NCI-H345 (cell line): Measurements from ENCODE around the gene PPFIA4.

Experiments
- DNase-seq: peaks from one replicate; lab custom pipeline; 2025; lab: John Stamatoyannopoulos, UW

PPFIA4 gene

DNA sequence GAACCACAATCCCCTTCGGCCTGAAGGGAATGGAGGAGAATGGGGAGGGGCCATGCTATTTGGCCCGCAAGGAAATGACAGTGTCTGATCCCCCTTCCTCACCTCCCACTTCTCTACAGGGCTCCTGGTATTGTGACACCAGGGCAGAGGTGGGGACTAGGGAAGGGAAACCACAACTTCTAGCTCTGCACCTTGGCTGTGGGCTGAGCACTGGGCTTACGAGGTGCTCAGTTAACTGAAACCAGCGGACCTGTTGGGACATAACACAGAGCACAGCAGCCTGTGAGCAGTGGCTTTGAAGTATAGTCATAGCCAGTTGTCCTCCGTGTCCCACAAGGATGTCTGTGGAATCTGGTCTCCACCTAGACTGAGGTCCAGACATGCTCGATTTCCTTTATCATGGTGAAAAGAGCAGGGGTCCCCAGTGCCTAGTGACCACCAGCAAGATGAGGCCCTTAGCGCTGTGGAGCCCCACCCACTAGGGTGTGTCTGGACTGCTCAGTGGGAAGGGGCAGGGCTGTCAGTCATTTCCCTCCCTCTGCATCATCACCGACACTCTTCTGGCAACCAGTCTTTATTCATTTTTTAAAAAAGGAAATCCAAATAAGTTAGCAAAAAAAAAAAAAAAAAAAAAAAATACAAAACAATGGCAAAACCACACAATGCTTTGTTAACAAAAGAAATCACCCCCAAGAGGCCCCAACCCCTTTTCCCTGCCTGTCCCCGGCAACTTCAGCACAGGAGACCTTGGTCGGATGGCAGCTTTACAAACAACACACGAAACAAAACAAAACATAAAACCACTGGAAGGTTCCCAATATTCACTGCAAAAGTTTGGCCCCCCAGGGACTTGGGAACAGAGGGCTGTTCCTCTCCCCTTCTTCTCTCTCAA lies 56.5 kb downstream of the PPFIA4 start:
- DNase-seq: no peak

DNA sequence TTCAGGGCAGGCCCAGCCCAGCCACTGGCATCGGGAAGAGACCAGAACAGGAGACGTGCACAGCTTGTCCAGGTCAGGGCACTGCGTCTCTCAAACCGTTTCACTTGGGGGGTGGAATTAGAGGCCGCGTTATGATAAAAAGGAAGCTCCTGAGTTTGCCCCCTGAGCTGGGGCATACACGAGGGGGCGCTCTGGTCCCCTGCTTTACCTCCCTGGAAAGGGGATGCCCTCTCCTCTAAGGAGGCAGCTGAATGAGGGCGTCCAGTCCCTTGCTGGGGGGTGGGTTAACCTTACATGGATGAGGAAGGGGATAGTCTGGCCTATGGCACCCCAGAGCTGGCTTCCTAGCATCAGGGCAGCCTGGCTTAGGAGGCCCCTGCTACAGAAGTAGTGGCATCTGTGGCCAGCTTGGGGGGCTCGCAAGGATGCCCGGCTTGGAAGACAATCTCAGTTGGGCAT lies 57.2 kb downstream of the PPFIA4 start:
- no peak for DNase-seq

DNA sequence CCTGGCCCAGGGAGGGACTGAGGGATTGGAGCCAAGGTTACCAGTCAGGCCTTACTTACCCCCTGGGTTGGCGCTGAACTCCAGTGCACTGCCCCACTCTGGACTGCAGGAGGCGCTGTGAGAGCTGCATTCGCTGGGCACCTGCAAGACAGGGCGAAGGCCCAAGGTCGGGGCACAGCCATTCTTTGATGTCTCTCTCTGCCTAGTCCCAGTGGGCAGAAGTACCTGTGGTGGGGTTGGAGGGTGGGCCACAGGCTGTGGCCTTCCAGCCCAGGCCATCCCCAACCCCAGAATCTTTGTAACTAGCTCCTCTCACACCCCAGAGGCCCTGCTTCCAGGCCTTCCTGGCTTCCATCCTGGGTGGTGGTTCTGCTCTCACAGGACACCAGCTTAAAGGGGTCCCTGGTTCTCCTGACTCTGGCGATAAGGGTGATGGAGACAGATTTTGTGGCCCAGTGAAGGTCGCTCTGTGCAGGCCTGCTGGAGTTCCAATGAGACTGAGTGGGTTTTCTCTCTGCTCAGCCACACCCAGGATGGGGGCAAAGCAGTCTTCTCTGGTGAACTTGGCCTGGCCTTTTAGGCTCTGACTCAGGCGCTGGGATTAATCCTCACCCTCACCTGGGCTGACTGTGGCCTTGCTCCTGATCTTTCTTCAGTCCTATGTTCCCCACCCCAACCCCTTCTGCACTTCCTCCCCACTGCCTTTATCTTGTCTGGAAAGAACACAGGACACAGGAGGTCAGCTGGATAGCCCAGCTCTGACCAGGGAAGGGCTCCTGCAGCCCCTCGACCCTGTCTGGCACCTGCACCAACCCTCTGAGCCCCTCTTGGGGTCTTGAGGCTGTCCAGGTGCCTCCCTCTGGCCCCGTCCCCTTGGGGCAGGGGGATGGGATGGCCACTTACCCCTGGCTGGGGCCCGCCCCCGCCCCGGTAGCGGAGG lies 58.6 kb downstream of the PPFIA4 start:
- DNase-seq: no peak

DNA sequence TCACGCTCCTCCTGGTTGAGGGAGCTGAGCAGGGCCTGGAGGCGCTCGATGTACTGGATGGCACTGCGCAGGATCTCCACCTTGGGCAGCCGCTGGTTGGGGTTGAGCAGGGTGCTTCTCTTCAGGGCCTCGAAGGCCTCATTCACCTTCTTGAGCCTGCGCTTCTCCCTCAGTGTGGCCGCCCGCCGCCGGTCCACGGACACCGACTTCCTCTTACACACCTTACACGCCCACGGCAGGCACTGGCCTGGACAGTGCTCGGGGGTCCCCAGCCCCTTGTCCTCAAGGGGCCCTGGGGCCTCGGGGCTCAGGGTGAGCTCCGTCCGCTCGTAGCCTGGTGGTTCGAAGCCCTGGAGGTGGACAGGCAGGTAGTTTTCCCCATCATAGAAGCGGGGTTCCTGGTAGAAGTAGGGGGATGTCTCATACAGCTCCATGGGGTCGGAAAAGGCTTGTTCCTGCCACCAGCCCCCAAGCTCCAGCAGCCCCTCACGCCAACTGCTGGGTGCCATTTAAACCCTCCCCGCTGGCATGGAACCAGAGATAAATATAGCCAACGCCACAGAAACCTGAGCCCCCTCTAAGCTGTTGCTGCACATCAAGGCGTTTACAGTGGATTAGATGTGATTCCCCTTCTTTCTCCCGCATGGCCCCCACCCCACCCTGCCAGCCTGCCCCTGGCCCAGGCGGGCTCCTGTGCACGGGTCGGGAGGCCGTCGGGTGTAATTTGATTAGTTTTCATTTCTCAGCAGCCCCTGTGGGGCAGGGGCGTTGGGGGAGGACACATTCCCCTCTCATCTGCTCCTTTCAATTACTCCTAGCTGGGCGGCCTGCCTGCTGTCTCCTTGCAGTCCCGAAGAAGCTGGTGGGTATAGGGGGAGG lies 59.5 kb downstream of the PPFIA4 start, which contains the start of gene MYOG:
Gene MYOG (minus strand): TSS at position 485 of the 879 bp plus-strand sequence. CDS start 51 bp downstream, at position 434.
- DNase-seq: no peak

DNA sequence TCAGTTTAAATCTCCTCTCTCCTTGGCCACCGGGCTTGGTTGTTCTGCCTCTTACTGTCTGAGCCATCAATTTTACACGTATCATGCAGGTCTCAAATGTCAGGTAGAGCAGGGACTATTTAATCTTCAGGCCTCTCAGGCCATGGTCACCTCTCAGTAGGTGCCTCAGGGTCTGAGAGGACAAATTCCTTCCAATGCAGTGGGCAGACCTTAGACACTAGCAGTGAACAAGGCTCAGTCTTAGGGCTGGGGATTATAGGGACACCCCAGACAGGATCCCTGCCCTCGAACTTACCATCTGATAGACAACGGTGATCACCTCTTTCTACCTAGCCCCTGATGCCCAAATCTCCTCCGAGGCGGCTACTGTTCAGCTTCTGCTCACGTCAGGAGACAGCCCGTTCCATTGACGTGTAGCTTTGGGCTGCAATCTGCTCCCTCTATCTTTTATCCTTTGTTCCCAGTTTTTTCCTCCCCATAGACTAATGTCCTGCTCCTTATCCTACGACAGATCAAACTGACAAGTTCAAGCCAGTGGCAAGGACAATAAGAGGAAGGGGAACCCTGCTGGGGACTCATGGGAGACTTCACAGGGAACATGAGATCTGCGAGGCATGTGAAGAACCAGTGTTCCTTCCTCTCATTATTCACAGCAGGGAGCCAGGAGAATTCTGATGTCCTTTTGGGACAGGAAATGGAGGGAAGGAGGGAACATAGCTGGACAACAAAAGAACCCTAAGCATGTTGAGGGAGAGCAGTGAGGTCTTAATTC lies 60.9 kb downstream of the PPFIA4 start:
- no peak for DNase-seq

DNA sequence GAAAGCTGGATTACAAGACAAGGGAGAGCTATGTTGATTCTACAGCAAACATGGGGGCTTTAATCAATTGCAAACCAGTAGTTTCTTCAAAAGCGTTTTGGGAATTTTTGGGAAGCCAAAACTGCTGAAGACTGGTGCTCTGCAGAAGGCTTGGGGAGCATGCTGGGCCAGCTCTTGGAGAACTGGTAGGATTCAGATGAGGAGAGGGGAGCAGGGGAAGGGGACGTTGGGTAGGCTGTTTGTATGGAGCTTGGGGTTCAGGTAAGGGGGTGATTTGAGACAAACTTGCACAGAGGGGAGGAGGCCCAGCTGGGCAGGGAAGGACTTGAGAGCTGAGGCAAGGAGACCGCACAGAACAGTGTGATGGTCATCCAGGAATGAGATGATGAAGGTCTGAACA lies 62.1 kb downstream of the PPFIA4 start:
- DNase-seq: no peak

DNA sequence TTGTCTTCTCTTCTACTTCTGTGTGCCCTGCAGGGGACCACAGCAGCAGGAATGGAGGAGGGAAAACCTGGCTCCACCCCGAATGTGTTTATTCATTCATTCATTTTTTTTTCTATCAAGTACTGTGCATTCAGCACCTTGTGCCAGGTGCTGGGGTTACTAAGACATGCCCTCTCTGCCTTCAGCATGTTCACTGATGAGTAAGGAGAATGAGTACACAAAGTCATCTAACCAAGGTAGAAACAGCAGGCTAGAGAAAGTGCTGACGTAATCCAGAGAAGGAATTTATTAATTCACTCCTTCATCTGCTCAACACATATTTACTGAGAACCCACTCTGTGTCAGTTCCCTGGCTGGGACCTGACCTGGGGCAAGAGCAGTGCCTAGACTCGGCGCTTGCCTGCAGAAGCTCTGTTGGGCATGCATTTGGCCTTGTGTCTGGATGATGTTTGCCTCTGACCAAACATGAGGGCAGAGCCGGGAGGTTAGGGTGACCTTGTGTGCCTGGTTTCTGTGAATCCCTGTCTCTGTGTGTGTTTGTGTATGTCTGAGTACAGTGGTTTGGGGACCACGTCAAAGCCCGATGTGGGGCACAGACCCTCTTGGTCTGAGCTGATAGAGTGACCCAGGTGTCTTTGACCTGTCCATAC lies 62.8 kb downstream of the PPFIA4 start:
- DNase-seq: no peak

DNA sequence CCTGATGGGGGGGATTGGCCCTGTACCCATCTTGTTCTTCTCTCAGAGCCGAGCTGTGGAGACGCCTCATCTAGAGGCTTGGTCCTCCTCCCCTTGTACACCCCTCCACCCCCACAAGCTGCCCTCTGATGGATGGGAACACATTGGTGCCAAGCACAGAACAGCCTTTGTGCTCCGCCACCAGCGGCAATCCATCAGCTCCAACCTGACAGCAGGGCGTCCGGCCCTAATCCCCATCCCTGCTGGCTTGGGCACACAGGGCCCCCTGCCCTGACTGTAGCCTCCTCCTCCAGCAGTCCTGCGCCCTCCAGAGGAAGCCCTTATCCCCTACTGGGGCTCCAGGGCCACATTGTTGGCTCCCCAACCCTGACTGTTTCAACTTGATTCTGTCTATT lies 63.4 kb downstream of the PPFIA4 start:
- DNase-seq: no peak

DNA sequence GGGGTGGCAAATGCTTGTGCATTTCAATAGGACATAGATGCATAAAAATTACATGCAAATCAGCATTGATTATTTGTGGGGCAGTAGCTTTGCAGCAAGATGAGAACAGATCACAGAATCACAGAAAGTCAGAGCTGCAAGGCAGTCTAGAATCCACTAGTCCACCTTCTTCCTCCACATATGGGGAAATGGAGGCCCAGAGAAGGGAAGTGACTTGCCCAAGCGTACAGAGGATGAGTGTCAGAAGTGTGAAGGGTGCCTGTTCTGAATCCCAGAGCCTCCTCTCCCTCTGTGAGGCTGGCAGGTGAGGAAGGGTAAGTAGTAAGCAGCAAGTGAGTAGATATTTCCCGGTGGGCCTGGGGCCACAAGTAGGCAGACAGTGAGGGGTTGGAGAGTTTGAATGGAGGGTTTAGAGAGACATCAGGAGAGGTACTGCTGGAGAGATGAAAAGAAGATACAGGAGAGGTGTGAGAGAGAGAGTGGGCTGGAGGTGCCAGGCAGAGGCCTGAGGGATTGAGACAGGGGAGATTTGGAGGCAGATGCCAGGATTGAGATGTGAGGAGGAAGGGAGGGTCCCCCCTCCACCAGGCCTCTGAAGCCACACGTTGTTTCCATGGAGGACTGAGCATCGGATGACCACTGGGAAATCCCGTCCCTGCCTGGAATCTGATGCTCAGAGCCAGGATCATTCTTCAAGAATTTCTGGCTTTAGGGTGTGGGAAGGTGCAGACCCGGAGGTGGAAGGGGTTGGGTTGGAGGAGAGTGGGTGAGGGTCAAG lies 64.3 kb downstream of the PPFIA4 start:
- DNase-seq: no peak

DNA sequence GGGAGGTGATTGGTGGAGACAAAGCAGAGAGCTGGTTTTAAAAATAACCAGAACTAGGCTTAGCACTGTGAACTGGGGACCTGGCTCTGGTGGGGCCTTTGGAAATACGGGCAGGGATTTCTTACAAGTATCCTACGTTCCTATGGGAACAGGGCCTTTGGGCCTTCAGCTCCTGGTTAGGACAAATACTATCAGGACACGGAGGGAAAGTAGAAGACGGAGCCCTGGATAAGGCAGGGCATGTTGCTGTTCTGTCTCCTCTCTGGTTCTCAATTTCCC lies 64.8 kb downstream of the PPFIA4 start:
- no peak for DNase-seq

DNA sequence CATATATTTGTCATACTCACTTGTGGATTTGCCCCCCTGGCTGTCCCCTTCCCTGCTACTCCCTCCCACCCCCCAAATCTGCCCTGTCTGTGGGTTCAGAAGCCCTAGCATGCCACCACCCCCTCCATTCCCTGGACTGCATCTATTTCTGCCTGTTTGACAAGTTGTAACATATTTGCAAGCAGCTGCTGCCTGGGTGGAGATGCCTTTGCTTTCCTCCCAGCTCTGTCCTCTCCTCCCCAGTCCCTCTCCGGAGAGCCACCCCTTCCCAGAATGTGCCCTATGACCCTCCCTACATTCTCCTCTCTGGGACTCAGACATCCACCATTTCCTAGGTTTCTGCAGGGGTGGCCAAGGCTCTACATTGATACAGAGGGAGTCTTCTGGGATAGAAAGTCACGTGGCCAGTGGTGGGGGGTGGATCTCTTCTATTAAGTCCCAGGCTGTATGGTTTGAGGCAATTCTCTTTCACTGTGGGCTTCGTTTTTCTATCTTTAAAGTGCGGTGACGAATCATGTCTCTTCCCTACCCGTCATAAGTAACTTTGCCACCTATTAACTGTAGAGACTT lies 65.6 kb downstream of the PPFIA4 start:
- no peak for DNase-seq

DNA sequence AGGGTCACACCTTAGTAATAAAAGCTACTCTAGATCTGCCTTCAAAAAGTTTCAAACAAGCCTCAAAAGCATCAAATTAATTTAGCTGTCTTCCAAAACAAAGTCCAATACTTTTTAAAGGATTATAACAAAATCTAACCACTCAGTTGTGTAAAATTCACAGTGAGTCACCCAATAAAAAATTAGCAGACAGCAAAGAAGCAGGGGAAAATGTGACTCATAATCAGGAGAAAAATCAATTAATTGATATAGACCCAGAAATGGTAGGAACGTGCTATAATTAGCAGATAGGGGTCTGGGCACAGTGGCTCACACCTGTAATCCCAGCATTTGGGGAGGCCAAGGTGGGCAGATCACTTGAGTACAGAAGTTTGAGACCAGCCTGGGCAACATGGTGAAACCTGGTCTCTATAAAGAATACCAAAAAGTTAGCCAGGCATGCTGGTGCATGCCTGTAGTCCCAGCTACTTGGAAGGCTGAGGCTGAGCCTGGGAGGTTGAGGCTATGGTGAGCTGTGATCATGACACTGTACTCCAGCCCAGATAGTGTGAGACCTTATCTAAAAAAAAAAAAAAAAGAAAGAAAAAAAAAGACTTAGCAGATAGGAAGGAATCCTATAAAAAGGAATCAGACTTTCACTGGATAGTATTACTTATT lies 67.6 kb downstream of the PPFIA4 start:
- no peak for DNase-seq

DNA sequence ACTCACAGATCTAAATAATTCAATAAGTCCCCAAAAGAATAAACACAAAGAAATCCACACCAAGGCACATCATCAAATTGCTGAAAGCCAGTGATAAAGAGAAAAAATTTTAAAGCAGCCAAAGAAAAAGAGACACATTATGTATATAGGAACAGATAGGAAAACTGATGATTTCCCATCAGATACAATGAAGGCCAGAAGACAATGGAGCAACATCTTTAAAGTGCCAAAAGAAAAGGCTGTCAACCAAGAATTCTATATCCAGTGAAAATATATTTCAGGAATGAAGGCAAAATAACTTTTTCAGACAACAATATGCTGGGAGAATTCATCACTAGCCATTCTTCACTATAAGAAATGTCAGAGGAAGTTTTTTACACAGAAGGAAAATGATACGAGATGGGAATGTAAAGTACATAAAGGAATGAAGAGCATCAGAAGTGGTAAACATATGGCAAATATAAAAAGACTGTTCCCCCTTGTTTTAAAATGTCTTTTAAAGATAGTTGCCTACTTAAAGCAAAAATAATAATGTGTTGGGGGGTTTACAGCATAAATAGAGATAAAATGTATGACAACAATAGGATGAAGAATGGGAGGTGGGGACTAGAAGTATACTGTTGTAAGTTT lies 68.9 kb downstream of the PPFIA4 start:
- no peak for DNase-seq

DNA sequence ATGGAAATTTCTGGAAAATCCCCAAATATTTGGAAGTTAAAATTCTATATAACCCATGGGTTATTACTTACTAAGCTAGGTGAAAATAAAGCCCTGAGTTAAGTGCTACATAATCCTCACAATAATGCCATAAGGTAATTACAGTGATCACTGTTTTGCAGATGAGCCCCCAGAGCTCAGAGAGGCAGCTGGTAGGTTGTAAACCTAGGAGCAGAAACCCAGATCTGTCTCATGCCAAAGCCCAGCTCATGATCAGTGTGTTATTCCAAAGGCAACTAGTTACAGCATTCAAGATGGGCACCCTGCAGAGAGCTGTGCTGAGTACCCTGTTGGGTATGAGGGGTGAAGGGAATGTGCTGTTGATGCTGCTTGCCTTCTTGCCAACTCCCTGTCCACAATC lies 70.3 kb downstream of the PPFIA4 start:
- DNase-seq: no peak

DNA sequence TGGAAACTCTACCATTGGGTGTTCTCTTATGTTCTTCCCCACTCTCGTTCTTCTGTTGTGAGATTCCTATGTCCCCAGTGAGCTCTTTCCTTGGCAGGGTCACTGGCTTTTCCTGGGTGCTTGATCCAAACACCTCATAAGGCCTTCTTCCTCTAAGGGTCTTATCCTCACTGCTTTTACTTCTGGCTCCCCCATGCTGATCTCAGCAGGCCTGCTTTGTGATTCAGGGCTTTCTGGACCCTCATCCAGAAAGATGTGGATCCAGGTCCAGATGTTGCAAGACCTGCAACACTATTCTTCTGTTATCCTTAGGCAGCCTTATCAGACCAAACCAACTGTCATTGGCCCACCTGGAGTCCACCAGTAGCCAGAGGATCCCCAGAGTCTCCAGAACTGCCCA lies 70.7 kb downstream of the PPFIA4 start:
- DNase-seq: no peak

DNA sequence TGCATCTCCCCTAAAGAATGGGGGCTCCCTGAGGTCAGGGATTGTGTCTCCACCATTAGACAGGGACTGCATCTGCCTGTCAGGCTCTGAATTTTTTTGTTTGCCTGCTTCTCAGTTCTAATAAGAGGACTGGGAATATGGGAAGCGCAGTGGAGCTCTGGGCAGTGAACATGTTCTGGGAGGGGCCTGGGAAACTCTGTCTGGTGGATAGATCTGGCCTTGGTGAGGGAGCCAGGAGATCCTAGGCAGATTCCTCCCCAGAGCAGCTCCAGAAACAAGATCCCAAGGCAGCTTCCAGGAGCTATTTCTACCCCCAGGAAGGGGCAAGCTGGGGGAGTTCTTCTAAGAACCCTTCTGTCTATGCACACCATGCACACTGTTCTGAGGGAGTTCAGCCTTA lies 72.2 kb downstream of the PPFIA4 start:
- DNase-seq: no peak

DNA sequence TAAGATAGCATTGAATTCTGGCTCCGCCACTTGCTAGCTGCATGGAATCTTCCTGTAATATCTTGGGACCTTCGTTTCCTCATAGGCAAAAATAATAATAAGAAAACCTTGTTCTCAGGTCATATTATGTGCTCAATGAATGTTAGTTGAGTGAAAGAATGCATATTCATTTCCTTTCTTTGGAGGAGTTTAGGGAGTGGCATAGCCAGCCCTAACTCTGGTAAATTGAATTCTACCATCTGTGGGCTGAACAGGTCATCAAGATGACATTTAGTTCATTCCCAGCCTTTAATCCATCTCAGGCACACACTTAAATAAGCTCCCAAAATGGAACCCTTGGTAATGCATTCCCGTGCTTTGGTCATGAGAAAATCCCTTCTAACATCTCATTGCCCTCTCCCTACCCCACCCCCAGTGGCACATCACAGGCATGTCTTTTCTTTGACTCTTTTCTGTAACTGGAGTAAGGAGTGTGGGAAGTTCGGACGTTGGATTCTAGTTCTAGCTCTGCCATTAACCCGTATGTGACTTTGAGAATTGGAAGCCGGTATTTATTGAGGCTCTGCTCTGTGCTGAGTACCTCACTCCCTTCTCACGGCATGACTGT lies 72.7 kb downstream of the PPFIA4 start:
- no peak for DNase-seq
